Stomach (tissue), 9 donors: ENCODE results near the gene DCTN4. TPM values are rescaled to one million over a fixed set of nuclear protein-coding genes. Genes with fewer than 3 reads are reported as not detected.

ENCODE experiments used
- DNase-seq, 2 donors: peaks; one replicate each; pipeline versions ENCODE4 v3.0.0 to v3.0.0-alpha.2; 2013 to 2019
- H3K27ac ChIP-seq, 5 donors: fragments of 200-600 bp in 4 of 5; sonication (generic) in 4 of 5; one replicate each; pipeline ENCODE4 v1.5.1; 2013 to 2019; ENCODE audit warnings: mild to moderate bottlenecking in 1 of 5, moderate library complexity in 1 of 5
- H3K27me3 ChIP-seq, 3 donors: fragments of 200-600 bp; sonication (generic); one replicate each; pipeline ENCODE4 v1.5.1; 2017 to 2019; ENCODE audit warnings: mixed run types in 1 of 3
- H3K36me3 ChIP-seq, 4 donors: fragments of 200-600 bp; sonication (generic); 1 replicate in 3 of 4; 2 replicates in 1 of 4; pipeline ENCODE4 v1.5.1; 2016 to 2019
- H3K4me1 ChIP-seq, 4 donors: fragments of 200-600 bp; sonication (generic); one replicate each; pipeline ENCODE4 v1.5.1; 2016 to 2019
- H3K4me3 ChIP-seq, 4 donors: fragments of 200-600 bp; sonication (generic) in 3 of 4; one replicate each; pipeline ENCODE4 v1.5.1; 2016 to 2019; ENCODE audit warnings: mild to moderate bottlenecking in 1 of 4
- H3K9me3 ChIP-seq, 4 donors: fragments of 200-600 bp; sonication (generic); one replicate each; pipeline ENCODE4 v1.5.1; 2016 to 2019
- EP300 ChIP-seq: sonication (generic); formaldehyde crosslinking; IDR thresholded peaks from one replicate; pipeline ENCODE4 v1.6.1; 2017; ENCODE audit warnings: antibody characterized with exemption
- POLR2A ChIP-seq, 4 donors: fragments of 450-650 bp; IDR thresholded peaks; one replicate each; pipeline ENCODE4 v1.6.1; 2016; ENCODE audit warnings: antibody characterized with exemption in 4 of 4, control low read depth in 2 of 4, mild to moderate bottlenecking in 1 of 4, moderate library complexity in 1 of 4
- POLR2AphosphoS5 ChIP-seq, 3 donors: sonication (generic); formaldehyde crosslinking; IDR thresholded peaks; one replicate each; pipeline ENCODE4 v1.6.1; 2016; ENCODE audit warnings: antibody characterized with exemption in 3 of 3
- WGBS, 5 donors: extraction: QIAGEN DNeasy Blood & Tissue Kit in 3 of 5; methylation state at CpG; one replicate each; pipeline versions ENCODE4 v1.1.5 to v1.1.7; 2013 to 2018; 5-methylcytosine and 5-hydroxymethylcytosine counted together
- intact Hi-C: fragments of 100-400 bp; cut with DNase I; formaldehyde crosslinking; loops from one replicate; pipeline ENCODE4 v1.15.1; 2023; ENCODE audit warnings: low total_unique reads
- polyA plus RNA-seq, 3 donors: library from polyadenylated mRNA; stranded (reverse); fragments of 200-250 nt; gene quantifications; one replicate each; pipeline ENCODE4 v1.2.3, GENCODE V29; 2013
- total RNA-seq, 5 donors: library from RNA; depleted of rRNA; stranded (reverse); fragments of >200 nt; gene quantifications; one replicate each; pipeline versions ENCODE4 v1.1.0 to v1.2.3, GENCODE V29; 2014 to 2016
- TF ChIP-seq, protein P1 (sequence below), 7 experiments: fragments of 450-650 bp in 4 of 7; fragments of 200-600 bp in 3 of 7; sonication (generic) in 3 of 7; IDR thresholded peaks; one replicate each; pipeline ENCODE4 v1.5.1; 2016 to 2019; ENCODE audit warnings: antibody characterized with exemption in 7 of 7, control low read depth in 2 of 7, mild to moderate bottlenecking in 1 of 7
- donor health status: healthy with polysubstance abuse.
- donor health status: Bipolar disorder and iron deficiency.
- donor health status: healthy.

Gene DCTN4
- total and polyA plus RNA-seq, 8 donors: 16.1 to 113 (median 39.5) TPM

DNA sequence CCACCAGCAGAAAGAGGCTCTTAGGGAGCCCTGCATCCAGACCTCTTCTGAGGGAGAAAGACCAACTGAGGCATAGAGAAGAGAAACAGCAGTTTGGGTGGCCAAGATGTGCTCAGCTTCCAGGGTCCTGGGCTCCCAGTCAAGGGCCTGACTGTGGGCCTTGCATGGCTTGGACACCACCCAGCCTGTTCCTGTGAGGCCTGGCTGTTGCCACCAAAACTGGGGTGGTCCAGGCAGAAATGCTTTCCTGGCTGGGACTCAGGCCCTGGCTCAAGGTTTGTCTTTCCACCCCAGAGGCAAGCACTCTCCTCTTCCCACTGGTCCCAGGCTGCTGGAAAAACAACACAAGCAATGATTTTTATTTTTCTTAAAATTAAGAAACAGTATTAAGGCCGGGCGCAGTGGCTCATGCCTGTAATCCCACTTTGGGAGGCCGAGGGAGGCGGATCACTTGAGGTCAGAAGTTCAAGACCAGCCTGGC lies 84.4 kb downstream of the DCTN4 start:
- intact Hi-C loops: no loop called here
- no peaks in the 10 kb centered on the region for H3K9me3 ChIP-seq
- peak in 1 of 2 donors; percentile 63 for DNase-seq
- H3K27me3 ChIP-seq: peaks cover 0 to 15% (median 12%) of the 10 kb centered on the region in 3 donors
- peaks cover 0 to 4% (median 0%) of the 10 kb centered on the region in 4 donors for H3K36me3 ChIP-seq
- no peak overlapping the region for H3K4me3 ChIP-seq
- H3K27ac ChIP-seq: peak overlapping the region in 4 of 5 donors; percentile 30 to 74 (median 62)
- peaks cover 21 to 30% (median 24%) of the 10 kb centered on the region in 4 donors for H3K4me1 ChIP-seq
- TF ChIP-seq POLR2A (IDR thresholded peaks at IDR 0.05) (no peak), POLR2AphosphoS5 (IDR thresholded peaks at IDR 0.05) (no peak), EP300 (no peak)
- TF ChIP-seq, protein P1, sequence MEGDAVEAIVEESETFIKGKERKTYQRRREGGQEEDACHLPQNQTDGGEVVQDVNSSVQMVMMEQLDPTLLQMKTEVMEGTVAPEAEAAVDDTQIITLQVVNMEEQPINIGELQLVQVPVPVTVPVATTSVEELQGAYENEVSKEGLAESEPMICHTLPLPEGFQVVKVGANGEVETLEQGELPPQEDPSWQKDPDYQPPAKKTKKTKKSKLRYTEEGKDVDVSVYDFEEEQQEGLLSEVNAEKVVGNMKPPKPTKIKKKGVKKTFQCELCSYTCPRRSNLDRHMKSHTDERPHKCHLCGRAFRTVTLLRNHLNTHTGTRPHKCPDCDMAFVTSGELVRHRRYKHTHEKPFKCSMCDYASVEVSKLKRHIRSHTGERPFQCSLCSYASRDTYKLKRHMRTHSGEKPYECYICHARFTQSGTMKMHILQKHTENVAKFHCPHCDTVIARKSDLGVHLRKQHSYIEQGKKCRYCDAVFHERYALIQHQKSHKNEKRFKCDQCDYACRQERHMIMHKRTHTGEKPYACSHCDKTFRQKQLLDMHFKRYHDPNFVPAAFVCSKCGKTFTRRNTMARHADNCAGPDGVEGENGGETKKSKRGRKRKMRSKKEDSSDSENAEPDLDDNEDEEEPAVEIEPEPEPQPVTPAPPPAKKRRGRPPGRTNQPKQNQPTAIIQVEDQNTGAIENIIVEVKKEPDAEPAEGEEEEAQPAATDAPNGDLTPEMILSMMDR (IDR thresholded peaks at IDR 0.05): no peak
- 73 to 90% (median 76%) methylated on average over 4 of the region's 4 CpGs for WGBS, 5 donors

DNA sequence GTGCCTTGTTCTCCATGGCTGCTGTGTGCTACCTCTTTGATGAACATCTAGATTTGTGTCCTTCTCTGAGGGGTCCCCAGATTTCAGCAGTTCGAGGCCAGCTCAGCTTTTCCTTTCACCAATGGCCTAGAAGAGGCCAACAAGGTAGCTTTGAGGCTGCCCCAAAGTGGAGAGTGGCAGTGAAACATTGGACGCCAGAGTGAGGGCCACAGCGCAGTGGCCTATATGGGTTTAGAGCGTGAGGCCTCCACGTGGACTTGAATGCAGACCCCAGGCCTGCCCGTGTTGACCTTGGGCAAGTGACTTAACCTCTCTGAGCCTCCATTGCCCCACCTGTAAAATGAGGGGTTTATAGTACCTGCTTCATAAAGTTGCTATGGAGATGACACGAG lies 85.9 kb downstream of the DCTN4 start:
- TF ChIP-seq, protein P1 (IDR thresholded peaks at IDR 0.05): no peak
- TF ChIP-seq POLR2A (IDR thresholded peaks at IDR 0.05): no peak
- TF ChIP-seq POLR2AphosphoS5 (IDR thresholded peaks at IDR 0.05): no peak
- no peak for TF ChIP-seq EP300
- peak overlapping the region in 2 of 5 donors; percentile 70 to 74 for H3K27ac ChIP-seq
- WGBS, 5 donors: 74 to 80% (median 75%) methylated on average over 7 of the region's 7 CpGs

DNA sequence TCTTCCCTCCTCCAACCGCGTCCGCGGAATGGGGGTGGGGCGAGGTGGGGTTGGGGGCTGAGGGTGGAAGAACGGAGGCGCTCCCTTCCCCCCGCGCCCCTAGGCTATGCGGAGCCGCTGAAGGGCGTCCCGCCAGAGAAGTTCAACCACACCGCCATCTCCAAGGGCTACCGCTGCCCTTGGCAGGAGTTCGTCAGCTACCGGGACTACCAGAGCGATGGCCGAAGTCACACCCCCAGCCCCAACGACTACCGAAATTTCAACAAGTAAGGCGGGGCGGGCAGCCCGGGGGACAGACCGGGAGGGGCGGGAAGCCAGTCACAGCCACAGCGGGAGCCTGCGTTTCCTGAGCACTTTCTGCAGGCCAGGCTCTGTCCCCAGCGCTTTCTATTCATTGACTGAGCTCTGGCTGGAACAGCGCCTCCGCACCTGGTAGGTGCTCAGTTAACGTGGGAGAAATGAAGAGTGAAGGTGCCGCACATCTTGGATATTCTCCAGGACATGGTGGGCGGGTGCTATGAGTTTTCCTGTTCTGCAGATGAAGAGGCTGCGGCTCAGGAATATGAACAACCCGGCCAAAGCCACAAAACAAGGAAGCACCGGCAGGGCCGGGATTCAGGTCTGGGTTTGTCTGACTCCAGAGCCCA lies 86.5 kb downstream of the DCTN4 start:
- H3K36me3 ChIP-seq: no peaks in the 10 kb centered on the region
- intact Hi-C loops: no loop called here
- TF ChIP-seq POLR2A (IDR thresholded peaks at IDR 0.05) (no peak), EP300 (no peak), POLR2AphosphoS5 (IDR thresholded peaks at IDR 0.05) (no peak)
- TF ChIP-seq, protein P1 (IDR thresholded peaks at IDR 0.05): no peak
- peaks cover 0 to 15% (median 12%) of the 10 kb centered on the region in 3 donors for H3K27me3 ChIP-seq
- peaks cover 21 to 30% (median 24%) of the 10 kb centered on the region in 4 donors for H3K4me1 ChIP-seq
- WGBS, 5 donors: 2 to 4% (median 2%) methylated on average over 24 to 38 of the region's 38 CpGs
- peak overlapping the region; percentile 41 to 58 (median 48) for H3K4me3 ChIP-seq
- H3K27ac ChIP-seq: peak overlapping the region in 2 of 5 donors; percentile 63 to 74
- H3K9me3 ChIP-seq: no peaks in the 10 kb centered on the region
- DNase-seq: peak; percentile 47 to 75

More for the DNA sequence above, 85.9 kb downstream of the DCTN4 start:
- H3K27me3 ChIP-seq: peaks cover 0 to 15% (median 12%) of the 10 kb centered on the region in 3 donors
- no peaks in the 10 kb centered on the region for H3K36me3 ChIP-seq
- peaks cover 21 to 30% (median 24%) of the 10 kb centered on the region in 4 donors for H3K4me1 ChIP-seq
- DNase-seq: no peak
- H3K4me3 ChIP-seq: peak overlapping the region; percentile 41 to 58 (median 48)
- intact Hi-C loops: no loop called here
- no peaks in the 10 kb centered on the region for H3K9me3 ChIP-seq

DNA sequence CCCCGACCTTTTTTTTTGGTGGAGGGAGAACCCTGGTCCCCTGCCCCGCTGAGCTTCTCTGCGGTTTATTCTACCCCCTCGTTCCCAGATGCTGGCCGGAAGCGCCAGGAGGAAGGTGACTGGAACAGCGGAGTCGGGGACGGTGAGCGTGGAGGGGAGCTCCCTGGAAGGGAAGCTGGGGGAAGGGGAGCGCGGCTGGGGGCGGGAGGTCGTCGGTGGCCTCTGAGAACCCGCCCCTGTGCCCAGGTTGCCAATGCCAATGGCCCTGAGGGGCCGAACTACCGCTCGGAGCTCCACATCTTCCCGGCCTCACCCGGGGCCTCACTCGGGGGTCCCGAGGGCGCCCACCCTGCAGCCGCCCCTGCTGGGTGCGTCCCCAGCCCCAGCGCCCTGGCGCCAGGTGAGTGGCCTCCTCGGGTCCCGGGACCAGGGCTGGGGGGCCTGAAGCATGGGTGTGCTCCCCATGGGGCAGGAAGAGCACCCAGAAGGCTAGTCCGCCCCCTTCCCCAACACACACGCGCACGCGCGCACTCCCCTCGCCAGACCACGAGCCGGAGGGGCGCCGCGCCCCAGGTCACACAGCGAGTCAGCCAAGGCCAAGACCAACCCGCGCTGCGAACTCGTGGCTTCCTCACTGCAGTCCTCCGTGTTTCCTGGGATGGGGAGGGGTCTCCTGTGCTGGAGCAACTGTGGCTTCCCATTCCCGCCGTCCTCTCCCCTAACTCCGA lies 87.1 kb downstream of the DCTN4 start:
- DNase-seq: peak in 1 of 2 donors; percentile 67
- WGBS, 5 donors: 3 to 6% (median 4%) methylated on average over 27 to 51 of the region's 51 CpGs
- Histone ChIP-seq H3K27ac (peak overlapping the region in 2 of 5 donors; percentile 57 to 63), H3K27me3 (peaks cover 0 to 15% (median 12%) of the 10 kb centered on the region in 3 donors), H3K4me3 (peak overlapping the region; percentile 41 to 58 (median 48)), H3K36me3 (no peaks in the 10 kb centered on the region), H3K9me3 (no peaks in the 10 kb centered on the region), H3K4me1 (peaks cover 21 to 30% (median 24%) of the 10 kb centered on the region in 4 donors)
- intact Hi-C loops: no loop called here
- TF ChIP-seq, protein P1 (IDR thresholded peaks at IDR 0.05): no peak
- TF ChIP-seq POLR2A (IDR thresholded peaks at IDR 0.05) (no peak), POLR2AphosphoS5 (IDR thresholded peaks at IDR 0.05) (no peak), EP300 (no peak)
